NCI-H345 treated with DMSO at 0.1 percent for 48 hours (cell line): Measurements from ENCODE around the gene GLI3.

Source experiments
- DNase-seq: peaks from one replicate; lab custom pipeline; 2025; ENCODE audit not compliant: unreplicated experiment; lab: John Stamatoyannopoulos, UW

GLI3 gene

DNA sequence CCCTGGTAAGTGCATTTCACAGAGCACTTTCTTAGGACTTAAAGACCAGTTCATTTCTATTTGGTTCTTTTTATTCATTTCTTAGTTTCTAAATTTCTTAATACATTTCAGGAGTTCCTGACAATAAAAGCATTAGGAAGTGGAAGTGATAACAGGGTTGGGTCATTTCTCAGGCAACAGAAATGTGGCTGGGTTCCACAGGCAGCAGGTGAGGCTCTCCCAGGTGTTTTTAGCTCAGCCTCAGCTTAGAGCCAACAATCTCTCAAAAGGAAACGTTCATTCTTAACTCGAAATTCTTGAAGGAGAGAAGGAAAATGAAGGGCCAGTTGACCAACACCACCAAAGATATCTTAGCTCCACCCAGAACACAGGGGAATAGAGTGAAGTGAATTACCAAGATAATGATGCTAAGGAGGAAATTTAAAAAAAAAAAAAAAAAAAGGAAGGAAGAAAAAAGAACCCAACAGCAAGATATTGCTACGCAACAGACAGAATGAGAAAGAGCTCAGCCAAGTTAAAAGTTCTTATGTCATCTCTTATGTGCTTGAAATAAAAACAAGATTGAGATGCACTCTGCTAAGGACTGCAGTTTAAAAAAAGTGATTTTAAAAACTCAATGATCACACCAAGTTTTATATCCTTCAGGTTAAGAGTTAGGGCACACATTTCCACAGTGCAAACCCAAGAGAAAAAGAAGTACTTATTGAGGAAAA lies 230.1 kb downstream of the GLI3 start:
- DNase-seq: no peak

DNA sequence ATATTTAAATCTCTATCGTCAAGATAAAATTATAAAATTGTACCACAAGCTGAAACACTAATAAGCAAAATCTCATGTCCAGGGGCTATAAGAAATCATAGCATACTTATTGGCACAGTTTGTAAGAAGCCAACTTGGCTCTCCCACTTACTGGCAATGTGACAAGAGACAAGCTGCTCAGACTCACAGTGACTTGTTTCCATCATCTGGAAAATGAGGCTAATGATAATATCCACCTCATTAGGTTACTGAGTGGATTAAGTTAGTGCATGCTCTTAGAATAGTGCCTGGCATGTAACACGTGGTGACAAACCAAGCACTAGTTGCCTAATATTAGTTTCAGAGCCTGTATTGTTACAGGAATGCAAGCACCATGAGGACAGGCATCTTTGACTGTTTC lies 234.4 kb downstream of the GLI3 start:
- no peak for DNase-seq

DNA sequence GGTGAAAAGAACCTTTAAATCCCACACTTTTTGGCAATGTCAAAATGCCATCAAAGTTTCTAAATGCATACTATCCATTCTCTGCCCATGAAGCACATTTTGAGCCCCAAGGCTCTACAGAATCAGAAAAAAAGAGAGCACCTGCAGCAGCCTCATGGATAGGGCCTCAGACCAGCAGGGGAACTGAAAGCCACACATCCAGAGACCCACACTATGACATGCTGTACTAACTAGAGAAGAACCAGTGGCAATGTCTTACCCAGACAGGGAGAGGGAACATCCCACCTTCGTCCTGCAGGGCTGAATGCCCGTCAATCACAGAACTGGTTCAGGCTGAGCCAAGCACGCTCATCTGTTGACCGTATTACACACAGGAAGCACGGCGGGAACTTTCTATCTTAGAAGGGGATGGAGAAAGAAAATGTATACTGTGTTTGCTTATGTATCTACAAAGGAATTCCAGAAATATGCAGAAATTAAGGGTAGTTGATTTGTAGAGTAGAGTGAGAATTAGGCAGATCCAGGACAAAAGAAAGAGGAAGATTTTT lies 237.2 kb downstream of the GLI3 start:
- no peak for DNase-seq

DNA sequence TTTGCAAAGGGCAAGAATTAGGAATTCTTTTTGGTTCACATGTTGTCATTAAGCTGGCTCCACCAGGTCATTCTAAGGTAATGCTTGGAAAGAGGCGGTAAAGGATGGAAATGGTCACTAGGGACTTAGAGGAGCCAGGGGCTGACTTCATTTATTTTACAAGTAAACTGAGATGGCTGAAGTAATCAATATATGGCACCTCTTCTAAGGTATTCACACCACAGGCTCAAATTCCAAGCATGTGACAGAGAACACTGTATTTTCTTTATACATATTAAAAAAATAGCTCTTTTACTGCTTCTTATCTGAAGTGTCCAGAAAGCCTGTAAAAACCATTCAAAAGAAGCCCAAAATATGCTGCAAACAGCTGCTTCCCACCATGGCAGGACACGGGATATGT lies 239.0 kb downstream of the GLI3 start:
- DNase-seq: no peak

DNA sequence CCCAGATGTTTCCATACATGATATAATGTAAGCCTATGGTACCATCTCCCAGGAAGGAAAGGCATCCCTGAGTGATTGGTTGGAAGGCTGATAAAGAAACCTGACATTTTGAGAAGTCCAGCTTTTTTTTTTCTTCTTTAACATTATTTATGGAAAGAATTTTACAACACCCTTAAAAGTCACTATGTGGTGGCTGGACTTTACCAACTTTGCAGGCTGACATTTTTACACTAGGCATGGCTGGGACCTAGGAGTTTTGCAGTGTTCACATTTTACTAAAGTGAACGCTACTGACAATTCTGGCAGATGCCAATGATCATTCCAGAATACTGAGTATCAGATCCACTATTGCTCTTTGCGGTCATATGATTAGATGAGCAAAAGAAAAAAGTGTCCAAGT lies 239.9 kb downstream of the GLI3 start:
- DNase-seq: no peak

DNA sequence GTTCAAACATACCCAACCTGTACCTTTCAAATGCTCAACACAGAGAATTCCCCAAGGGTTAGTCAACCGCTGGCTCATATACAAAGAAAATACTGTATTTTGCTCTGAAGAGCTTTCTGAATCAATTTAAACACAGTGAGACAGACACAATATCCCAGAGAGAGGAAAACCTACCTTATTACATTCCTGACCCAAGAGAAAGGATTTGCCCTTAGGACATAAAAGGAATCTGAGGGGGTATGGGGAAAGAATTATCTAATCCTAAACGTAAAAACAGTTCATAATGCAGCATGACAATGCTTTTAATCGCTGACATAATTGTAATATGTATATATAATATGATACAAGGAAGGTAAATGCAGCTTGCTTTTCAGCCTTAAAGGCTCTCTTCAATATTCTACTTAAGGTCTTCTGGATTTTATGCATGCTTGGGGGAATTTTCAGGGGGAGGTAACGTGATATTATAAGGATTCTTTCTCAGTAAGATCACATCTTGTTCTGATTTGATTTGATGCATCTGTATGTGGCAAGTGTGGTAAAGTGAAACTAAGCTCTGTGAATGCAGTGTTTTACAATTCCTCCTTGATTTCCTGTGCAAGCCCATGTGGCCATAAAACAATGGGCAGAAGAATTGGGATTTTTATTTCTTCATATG lies 240.5 kb downstream of the GLI3 start:
- no peak for DNase-seq

DNA sequence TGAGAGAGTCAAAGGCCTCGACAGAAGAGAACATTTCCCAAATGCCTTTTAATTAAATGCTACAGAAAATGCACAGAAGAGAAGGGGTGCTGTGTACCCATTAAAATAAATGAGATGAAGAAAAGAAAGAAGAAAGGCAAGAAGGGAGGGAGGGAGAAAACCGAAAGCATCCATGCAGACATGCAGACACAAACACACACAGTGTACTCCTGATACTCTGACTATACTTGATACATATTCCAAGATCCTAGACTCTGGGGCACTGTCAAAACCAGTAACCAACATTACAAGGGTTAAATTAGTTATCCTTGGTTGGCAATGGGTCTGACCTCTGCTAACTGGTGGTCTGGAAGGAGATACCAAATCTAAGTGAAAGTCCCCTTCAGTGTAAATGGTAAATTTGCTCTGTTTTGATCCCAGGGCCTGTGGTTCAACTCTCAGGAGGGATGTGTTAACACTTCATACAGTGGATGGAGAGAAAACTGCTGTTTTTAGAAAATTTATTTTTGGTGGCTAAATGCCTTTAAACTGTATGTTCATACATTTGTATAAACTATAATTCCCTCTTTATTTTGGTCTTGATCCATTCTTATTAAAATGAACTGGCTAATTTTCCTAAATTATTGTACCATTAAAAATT lies 241.3 kb downstream of the GLI3 start:
- DNase-seq: no peak

DNA sequence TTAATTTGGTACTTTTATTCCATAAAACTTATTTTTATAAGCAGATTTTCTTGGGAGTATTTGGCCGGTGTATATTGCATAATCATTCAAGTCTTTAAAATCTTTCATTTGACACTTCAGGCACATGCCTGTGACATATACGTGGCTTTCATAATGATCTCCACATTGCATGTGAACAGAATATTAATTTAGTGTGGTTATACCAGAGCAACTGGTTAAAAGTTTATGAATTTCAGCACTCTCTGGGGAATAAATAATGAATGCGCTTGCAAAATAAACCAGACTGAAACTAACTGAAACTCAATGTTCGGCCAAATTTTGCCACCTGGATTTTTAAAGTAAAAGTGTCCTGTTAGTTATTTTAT lies 242.3 kb downstream of the GLI3 start:
- no peak for DNase-seq

DNA sequence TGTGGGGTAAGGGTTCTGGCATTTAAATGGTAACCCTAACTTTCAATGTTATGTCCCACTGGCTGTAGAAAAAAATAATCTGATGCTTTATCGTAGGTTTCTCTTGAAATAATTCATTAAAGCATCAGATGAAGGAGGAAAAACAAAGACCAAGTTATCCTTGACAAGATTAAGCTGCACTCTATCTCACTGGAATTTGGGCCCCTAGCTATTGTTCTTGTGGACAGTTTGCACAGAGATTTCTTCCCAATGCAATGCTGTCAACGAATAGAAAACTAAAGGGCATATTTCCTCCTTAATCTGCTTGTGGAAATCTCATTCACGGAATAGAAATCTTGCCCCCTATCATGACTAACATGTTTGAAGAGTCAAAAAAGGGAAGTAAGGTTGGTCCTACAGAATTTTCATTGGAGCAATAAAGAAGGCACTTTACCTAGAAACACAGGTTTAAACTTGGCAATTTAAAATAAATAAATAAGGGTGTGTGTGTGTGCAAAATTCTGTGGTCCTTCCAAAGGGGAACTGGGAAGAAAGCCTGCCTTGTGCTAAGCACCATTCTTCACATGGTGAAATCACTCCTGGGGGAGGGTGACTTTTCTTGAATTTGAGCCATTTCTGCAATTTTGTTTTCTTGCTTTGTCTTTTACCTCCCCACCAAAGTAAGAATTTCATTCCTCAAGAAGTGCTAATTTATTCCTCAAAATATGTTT lies 242.8 kb downstream of the GLI3 start:
- no peak for DNase-seq

DNA sequence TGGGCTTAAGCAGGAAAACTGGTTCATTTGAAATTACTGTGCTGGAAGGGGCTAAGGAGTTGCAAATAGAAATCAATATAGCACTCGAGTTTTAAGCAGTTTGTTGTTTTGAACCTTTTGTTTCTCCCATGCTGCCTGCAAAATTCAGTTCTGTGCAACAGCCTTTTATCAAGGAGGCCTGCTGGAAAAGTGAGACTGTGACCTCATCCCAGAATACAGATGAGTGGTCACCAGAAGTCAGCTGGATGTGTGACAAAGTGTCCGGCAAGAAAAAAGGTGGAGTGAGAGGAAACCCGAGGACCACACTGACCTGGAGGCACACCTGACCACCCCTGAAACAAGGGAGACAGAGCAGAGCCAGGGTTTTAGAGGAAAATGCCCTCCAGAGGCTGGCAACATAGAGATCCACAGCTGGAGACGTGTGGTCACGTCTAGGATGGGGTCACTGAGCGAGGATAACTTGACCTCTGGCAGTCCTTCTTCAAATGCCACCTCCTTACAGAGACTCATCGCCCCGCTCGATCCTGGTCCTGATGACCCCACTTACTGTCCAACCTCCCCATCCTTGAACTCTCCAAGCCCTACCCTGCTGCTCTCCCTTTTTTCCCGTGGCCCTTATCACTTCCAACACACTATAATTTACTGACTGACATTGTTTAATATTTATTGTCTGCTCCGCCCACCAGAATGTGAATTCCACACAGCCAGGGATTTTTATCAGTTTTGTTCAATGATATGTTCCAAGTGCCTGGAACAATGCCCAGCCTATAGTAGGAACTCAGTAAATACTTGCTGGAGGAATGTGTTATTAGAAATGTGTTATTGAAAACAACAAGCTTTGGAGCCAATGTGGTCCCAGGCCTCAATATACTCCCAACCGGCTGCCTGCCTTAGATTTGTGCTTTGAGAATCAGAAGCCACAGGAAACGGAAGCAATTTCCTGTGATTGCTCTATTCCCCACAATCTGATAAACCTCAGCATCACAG lies 243.8 kb downstream of the GLI3 start:
- no peak for DNase-seq

DNA sequence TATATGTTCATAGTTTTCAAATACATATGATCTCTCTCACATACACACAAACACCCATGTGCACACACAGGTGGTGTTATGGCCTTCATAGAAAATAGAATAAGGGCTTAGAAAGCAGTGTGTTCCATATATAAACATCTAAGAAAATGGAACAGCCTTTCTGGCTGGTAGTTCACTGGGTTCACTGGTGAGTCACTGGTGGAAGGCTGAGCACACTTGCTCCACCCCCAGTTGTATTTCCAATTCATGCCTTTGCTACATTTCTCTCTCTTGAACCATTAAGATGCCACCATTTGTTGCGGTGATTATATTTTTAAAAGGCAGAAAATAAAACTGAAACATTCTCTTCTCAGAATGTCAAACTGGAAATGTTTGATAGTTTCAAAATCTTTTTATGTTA lies 252.1 kb downstream of the GLI3 start:
- no peak for DNase-seq

DNA sequence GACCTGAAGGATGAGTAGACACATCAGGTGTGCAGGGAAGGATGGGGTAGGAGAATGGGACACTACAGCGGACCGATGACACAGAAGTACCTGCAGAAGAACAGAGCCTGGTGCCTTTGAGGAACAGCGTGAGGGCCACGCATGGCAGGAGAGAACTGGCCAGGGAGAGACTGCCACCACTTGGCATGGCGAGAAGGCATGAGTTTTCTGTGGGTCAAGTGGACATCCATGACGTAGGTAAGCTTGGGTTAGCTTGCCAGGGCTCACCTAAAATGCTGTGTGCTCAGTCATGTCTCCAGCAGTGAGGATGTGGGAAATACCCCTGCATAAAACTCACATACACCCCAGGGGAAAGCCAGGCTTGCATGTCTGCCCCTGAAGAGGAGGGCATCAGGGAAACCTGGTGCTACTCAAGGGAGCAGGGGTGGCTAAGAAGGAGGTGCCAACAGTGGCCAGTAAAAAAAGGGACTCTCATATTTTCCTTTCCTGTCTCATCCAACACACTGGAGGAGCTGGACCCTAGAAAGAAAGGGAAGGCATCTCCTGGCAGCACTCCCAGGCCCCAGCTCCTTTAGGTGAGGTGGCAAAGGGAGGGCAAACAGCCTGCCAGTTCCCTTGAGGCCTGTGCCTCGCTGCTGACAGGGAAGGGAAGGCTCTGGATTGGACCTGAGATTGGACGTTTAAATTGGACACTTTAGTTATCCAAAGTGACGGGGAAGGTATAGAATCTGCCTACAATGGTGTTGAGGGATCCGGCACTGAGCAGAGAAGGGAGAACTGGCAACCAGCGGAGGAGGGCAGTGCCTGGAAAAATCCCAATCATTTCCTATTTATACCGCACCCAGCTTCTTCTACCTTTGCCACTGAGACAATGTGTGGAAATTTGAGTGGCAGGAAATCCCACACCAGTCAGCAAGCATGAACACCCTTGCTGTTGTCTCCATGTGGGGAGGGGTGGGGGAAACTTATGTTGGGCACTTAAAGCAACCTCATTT lies 255.7 kb downstream of the GLI3 start:
- DNase-seq: no peak

DNA sequence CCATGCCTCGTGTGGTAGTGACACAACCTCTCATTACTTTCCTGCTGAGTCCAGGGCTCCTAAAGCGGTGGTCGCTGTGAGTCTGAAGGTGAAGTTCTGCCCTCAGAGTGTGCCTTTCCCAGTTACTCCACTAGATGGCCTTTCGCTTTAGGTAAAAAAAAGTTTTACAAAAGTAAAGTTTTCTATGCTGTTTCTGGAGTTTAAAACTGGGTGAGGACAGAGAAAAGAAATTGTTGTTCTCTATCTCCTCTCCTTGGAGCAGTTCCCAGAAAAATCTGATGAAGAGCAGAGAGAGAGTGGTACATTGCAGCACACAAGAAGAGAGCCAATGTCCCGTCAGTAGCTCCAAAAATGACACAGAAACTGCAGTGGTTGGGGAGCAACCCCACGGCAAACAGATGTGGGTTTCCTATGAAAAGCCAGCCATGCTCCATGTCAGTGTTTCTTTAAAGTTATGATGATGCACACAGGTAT lies 257.1 kb downstream of the GLI3 start:
- no peak for DNase-seq

DNA sequence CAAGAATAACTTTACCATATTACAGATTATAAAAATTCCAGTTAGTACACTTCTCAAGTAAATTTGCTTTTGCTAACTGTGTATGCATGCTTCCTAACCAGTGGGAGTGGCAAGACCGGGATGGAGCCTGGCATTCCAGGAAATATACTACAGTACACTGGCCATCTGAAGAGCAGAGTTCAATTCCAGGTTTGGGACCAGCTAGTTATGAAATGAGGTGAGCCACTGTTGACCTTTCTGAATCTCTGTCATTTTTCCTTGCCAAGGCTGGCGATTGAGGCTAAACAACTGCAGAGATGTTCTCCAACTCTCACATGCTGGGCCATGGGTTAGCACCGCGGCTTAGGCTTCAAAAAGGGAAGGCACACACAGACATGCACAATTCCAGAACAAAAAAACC lies 258.2 kb downstream of the GLI3 start:
- DNase-seq: no peak

DNA sequence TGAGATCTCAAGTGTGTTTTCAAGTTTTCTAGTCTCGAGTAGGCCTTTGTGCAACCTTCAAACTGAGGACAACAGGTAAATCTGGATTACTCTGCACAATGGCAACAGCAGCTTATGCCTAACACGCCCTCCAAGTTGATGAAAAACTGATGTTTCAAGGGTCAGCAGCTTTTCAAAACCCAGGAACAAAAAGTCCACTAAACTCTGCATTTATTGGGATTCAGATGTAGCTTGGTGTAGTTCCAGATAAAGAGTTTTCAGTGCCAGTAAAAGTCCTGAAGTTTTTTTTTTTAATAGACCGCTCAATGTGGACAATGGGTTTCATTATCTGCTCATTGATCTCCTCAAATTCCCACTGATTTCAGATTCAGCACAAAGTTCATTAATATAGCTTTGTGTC lies 259.3 kb downstream of the GLI3 start:
- DNase-seq: no peak

DNA sequence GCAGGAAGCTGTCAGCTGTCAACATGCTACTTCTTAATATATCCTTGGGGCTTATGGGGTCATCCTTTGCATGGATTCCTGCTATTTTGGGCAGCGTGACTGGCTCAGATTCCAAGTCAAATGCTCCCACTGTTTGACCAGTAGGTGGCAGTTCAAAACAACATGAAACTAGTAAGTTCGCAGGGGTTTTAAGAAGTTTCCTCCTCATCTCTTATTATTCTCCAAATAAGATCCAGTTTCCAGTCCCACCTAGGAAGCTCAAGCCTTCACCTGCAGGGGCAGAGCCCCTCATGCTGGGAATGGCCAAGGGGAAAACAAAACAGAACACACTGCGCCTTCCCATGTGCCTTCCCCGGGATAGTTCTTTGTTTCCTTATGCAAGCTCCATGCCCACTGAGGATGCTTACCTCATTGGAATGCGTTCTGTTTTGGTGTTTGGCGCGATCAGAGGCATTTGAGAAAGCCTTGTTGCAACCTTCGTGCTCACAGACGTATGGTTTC lies 259.8 kb downstream of the GLI3 start:
- no peak for DNase-seq

DNA sequence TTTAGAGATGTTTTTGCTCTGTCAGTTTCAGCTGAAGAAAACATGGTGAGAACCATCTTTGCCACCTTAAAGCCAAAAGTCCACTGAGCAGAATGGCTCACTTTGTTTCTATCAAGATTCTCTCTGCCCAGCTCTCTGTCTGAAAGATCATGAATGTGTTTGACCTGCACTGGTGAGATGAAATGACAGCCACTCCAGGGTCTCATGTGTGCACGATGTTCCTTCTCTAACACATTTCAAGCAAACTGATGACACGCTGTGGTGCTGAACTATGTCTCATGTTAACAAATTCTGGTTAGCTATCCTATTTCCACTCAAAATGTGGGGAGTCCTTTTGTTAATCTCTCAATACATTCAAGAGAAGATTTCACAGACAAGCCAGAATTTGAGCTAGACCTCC lies 260.6 kb downstream of the GLI3 start:
- DNase-seq: no peak

DNA sequence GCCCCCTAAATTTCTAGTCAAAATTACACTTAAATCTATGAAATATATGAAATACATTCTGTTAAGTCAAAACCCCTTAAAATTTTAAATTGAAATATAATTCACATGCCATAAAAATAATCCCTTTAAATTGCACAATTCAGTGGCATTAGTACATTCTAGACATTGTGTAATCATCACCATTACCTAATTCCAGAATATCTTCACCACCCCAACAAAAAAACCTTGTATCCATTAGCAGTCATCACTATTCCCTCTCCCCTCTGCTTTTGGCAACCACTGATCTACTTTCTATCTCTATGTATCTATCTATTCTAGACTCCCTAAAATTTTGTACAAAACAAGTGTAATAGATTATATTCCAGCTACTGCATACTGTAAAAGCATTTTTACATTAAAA lies 261.2 kb downstream of the GLI3 start:
- no peak for DNase-seq
